Measurements from ENCODE around the gene MGLL. TPM values are rescaled to one million over a fixed set of nuclear protein-coding genes. Genes with fewer than 3 reads are reported as not detected.

The MGLL gene
- total and polyA plus RNA-seq, 4 donors: 67.0 to 182 (median 78.2) TPM

GRCh38 chr3:127728417-127729015, 93.8 kb downstream of the MGLL start:
- WGBS, 2 donors: 75 to 80% methylated on average over 7 of the region's 7 CpGs
- TF ChIP-seq CTCF (IDR thresholded peaks at IDR 0.05; ENCODE audit: control extremely low read depth, extremely low read depth): no peak
- DNase-seq: peak in 2 of 3 donors; percentile 55 to 63
- H3K27me3 ChIP-seq (ENCODE audit: control insufficient read depth in 3 of 3, insufficient read depth in 3 of 3, low read length in 2 of 3): no peaks in the 10 kb centered on the region
- H3K9ac ChIP-seq (ENCODE audit: insufficient read depth in 1 of 2, low read length in 2 of 2): no peak overlapping the region
- H3K4me3 ChIP-seq: no peak overlapping the region
- no peaks in the 10 kb centered on the region for H3K9me3 ChIP-seq (ENCODE audit: control insufficient read depth in 4 of 4, insufficient read depth in 3 of 4, low read length in 3 of 4)
- peaks cover 0 to 12% (median 0%) of the 10 kb centered on the region in 5 donors for H3K4me1 ChIP-seq (ENCODE audit: control insufficient read depth in 5 of 5, insufficient read depth in 5 of 5, low read length in 5 of 5)
- H3K27ac ChIP-seq (ENCODE audit: low read depth in 1 of 2, low read length in 1 of 2): no peak overlapping the region
- H3K36me3 ChIP-seq (ENCODE audit: control insufficient read depth in 4 of 4, insufficient read depth in 4 of 4, low read length in 4 of 4): peaks cover 0 to 3% (median 0%) of the 10 kb centered on the region in 4 donors
- ATAC-seq (ENCODE audit: insufficient read depth, low FRiP score): no peak

GRCh38 chr3:127726894-127727293, 95.4 kb downstream of the MGLL start:
- no peak overlapping the region for H3K9ac ChIP-seq (ENCODE audit: insufficient read depth in 1 of 2, low read length in 2 of 2)
- H3K4me3 ChIP-seq: no peak overlapping the region
- TF ChIP-seq CTCF (IDR thresholded peaks at IDR 0.05; ENCODE audit: control extremely low read depth, extremely low read depth): no peak
- DNase-seq: no peak
- no peaks in the 10 kb centered on the region for H3K9me3 ChIP-seq (ENCODE audit: control insufficient read depth in 4 of 4, insufficient read depth in 3 of 4, low read length in 3 of 4)
- no peaks in the 10 kb centered on the region for H3K27me3 ChIP-seq (ENCODE audit: control insufficient read depth in 3 of 3, insufficient read depth in 3 of 3, low read length in 2 of 3)
- H3K4me1 ChIP-seq (ENCODE audit: control insufficient read depth in 5 of 5, insufficient read depth in 5 of 5, low read length in 5 of 5): peaks cover 3 to 28% (median 10%) of the 10 kb centered on the region in 5 donors
- ATAC-seq (ENCODE audit: insufficient read depth, low FRiP score): no peak
- H3K27ac ChIP-seq (ENCODE audit: low read depth in 1 of 2, low read length in 1 of 2): peak overlapping the region in 1 of 2 donors; percentile 41
- peaks cover 0 to 3% (median 0%) of the 10 kb centered on the region in 4 donors for H3K36me3 ChIP-seq (ENCODE audit: control insufficient read depth in 4 of 4, insufficient read depth in 4 of 4, low read length in 4 of 4)
- 73 to 76% methylated on average over 3 of the region's 3 CpGs for WGBS, 2 donors

- DNase-seq: peak; percentile 58 to 77 (median 75)
- no peak for ATAC-seq (ENCODE audit: insufficient read depth, low FRiP score)
- WGBS, 2 donors: 60 to 78% methylated on average over 11 of the region's 11 CpGs
- H3K36me3 ChIP-seq (ENCODE audit: control insufficient read depth in 4 of 4, insufficient read depth in 4 of 4, low read length in 4 of 4): peaks cover 0 to 6% (median 0%) of the 10 kb centered on the region in 4 donors
- H3K4me3 ChIP-seq: no peak overlapping the region
- H3K9ac ChIP-seq (ENCODE audit: insufficient read depth in 1 of 2, low read length in 2 of 2): peak overlapping the region in 1 of 2 donors; percentile 34
- no peak for TF ChIP-seq CTCF (IDR thresholded peaks at IDR 0.05; ENCODE audit: control extremely low read depth, extremely low read depth)
- no peaks in the 10 kb centered on the region for H3K9me3 ChIP-seq (ENCODE audit: control insufficient read depth in 4 of 4, insufficient read depth in 3 of 4, low read length in 3 of 4)
- no peaks in the 10 kb centered on the region for H3K27me3 ChIP-seq (ENCODE audit: control insufficient read depth in 3 of 3, insufficient read depth in 3 of 3, low read length in 2 of 3)
- H3K4me1 ChIP-seq (ENCODE audit: control insufficient read depth in 5 of 5, insufficient read depth in 5 of 5, low read length in 5 of 5): peaks cover 4 to 36% (median 20%) of the 10 kb centered on the region in 5 donors
- H3K27ac ChIP-seq (ENCODE audit: low read depth in 1 of 2, low read length in 1 of 2): peak overlapping the region in 1 of 2 donors; percentile 83
Observed at GRCh38 chr3:127723011-127723567, 99.2 kb downstream of the MGLL start.

Data from lung (tissue), 12 donors.